NB4 (cell line): Measurements from ENCODE around the gene DENND4B.

Source experiments
- DNase-seq: peaks from one replicate; pipeline ENCODE4 v3.0.0; 2010; ENCODE audit warnings: low read depth
- H3K4me3 ChIP-seq: one replicate; pipeline ENCODE4 v1.5.1; 2011; ENCODE audit warnings: mild to moderate bottlenecking, low read depth, low read length, moderate library complexity
- MYC ChIP-seq: IDR thresholded peaks from 2 replicates; pipeline ENCODE4 v1.6.1; 2011; ENCODE audit warnings: low read depth, low read length
- POLR2A ChIP-seq: IDR thresholded peaks from 2 replicates; pipeline ENCODE4 v1.6.1; 2011; ENCODE audit warnings: mild to moderate bottlenecking; ENCODE audit not compliant: insufficient read length; ENCODE audit errors: extremely low read depth
- TF ChIP-seq, protein P1 (sequence below): IDR thresholded peaks from one replicate; pipeline ENCODE4 v1.5.1; 2012; ENCODE audit warnings: low read depth, low read length
- TF ChIP-seq, protein P2 (sequence below): IDR thresholded peaks from 2 replicates; pipeline ENCODE4 v1.6.1; 2011; ENCODE audit warnings: low read depth, low read length

Gene DENND4B, protein sequence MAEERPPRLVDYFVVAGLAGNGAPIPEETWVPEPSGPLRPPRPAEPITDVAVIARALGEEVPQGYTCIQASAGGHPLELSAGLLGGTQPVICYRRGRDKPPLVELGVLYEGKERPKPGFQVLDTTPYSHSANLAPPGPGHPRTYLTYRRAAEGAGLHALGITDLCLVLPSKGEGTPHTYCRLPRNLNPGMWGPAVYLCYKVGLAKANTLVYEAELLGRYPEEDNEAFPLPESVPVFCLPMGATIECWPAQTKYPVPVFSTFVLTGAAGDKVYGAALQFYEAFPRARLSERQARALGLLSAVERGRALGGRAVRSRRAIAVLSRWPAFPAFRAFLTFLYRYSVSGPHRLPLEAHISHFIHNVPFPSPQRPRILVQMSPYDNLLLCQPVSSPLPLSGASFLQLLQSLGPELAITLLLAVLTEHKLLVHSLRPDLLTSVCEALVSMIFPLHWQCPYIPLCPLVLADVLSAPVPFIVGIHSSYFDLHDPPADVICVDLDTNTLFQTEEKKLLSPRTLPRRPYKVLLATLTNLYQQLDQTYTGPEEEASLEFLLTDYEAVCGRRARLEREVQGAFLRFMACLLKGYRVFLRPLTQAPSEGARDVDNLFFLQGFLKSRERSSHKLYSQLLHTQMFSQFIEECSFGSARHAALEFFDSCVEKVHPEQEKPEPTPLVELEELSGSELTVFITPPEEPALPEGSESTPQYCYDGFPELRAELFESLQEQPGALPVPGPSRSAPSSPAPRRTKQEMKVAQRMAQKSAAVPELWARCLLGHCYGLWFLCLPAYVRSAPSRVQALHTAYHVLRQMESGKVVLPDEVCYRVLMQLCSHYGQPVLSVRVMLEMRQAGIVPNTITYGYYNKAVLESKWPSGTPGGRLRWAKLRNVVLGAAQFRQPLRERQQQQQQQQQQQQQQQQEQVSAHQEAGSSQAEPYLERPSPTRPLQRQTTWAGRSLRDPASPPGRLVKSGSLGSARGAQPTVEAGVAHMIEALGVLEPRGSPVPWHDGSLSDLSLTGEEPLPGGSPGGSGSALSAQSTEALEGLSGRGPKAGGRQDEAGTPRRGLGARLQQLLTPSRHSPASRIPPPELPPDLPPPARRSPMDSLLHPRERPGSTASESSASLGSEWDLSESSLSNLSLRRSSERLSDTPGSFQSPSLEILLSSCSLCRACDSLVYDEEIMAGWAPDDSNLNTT (N-terminal part only)

DNA sequence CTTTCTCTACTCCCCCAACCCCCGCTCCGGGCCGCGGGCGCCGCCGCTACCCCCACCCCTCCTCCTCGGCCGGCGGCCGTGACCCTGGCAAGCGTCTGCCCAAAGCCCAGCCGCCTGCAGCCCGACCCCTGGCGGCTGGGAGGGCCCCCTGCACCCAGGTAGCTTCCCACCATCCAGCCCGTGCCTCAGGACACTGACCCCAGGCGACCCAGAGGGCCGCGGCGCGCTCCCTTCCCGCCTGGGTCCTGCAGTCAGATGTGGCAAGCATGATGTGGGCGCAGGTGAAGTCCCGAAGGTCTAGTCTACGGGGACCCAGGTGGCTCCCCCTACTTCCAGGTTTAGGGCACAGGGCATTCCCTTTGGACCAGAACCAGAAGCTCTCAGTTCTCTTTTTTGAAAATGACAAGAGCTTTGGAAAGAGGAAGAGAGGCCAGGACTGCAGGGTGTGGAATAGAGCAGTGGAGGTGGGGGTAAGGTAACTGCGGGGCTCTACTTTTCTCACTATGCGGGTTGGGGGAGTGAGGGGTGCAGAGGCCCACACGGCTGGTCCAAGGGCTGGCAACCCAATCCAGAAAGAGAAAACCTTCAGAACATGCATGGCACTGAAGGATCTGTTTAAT is at the start of gene DENND4B:
DENND4B (minus strand) TSS at position 97 of the 620 bp plus-strand sequence. CDS start 2,344 bp downstream, outside the sequence.
- DNase-seq: peak; percentile 92
- TF ChIP-seq, protein P1, sequence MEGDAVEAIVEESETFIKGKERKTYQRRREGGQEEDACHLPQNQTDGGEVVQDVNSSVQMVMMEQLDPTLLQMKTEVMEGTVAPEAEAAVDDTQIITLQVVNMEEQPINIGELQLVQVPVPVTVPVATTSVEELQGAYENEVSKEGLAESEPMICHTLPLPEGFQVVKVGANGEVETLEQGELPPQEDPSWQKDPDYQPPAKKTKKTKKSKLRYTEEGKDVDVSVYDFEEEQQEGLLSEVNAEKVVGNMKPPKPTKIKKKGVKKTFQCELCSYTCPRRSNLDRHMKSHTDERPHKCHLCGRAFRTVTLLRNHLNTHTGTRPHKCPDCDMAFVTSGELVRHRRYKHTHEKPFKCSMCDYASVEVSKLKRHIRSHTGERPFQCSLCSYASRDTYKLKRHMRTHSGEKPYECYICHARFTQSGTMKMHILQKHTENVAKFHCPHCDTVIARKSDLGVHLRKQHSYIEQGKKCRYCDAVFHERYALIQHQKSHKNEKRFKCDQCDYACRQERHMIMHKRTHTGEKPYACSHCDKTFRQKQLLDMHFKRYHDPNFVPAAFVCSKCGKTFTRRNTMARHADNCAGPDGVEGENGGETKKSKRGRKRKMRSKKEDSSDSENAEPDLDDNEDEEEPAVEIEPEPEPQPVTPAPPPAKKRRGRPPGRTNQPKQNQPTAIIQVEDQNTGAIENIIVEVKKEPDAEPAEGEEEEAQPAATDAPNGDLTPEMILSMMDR: peak; percentile 77
- TF ChIP-seq MYC: peak; percentile 49
- TF ChIP-seq, protein P2, sequence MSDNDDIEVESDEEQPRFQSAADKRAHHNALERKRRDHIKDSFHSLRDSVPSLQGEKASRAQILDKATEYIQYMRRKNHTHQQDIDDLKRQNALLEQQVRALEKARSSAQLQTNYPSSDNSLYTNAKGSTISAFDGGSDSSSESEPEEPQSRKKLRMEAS: peak; percentile 31
- TF ChIP-seq POLR2A: peak; percentile 26
- peak within 1 kb of the TSS; percentile 82 for H3K4me3 ChIP-seq

DNA sequence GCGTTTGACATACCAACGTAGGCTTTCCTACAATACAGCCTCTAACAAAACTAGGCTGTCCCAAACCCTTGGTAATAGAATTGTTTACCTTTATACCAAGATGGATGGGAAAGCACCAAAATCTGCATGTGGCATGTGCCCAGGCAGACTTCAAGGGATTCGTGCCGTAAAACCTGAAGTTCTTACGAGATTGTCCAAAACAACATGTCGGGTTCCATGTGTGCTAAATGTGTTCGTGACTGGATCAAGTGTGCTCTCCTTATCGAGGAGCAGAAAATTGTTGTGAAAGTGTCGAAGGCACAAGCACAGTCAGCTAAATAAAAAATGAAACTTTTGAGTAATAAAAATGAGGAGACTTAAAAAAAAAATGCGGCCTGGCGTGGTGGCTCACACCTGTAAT is 49.1 kb upstream of the DENND4B start:
- H3K4me3 ChIP-seq: no peak overlapping the region
- DNase-seq: no peak
- no peak for TF ChIP-seq POLR2A
- TF ChIP-seq MYC: no peak
- TF ChIP-seq, protein P1: no peak
- TF ChIP-seq, protein P2: no peak

DNA sequence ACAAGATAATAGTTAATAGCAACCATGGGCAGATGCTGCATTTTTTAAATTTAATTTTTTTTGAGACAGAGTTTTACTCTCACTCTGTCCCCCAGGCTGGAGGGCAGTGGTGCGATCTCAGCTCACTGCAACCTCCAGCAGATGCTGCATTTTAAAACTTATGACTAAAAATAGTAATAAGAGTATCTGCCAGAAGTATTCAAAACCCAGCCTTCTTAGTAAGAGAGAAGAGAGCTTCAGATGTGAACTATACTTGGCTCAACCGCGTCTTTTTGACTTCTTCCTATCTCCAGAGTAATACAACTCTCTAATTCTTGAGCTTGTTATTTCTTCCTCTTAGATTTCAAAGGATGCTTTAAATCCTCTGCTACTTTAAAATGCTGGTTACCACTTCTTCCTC is 48.7 kb upstream of the DENND4B start:
- no peak for DNase-seq

DNA sequence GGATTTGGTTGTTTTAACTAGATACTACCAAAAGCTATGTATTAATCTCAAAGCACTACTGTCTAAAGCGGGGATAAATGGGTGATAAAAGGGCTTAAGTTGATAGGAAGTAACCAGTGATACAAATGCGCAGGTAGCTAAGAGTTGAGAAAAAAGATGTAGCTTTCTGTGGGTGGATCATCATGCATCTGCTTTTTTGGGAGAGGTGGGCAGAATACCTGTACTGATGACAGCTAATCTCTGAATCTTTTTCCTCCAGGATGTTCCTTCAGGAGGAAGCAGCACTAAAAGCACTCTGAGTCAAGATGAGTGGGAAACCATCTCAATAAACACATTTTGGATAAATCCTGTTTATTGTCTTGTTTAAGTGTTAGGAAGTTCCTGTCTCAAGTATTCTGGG is 45.3 kb upstream of the DENND4B start:
- no peak for DNase-seq
- TF ChIP-seq, protein P1: no peak
- no peak for TF ChIP-seq MYC
- TF ChIP-seq POLR2A: no peak
- TF ChIP-seq, protein P2: no peak
- H3K4me3 ChIP-seq: peak overlapping the region; percentile 97

More for the DNA sequence above, 48.7 kb upstream of the DENND4B start:
- H3K4me3 ChIP-seq: no peak overlapping the region
- TF ChIP-seq, protein P1: no peak
- no peak for TF ChIP-seq MYC
- TF ChIP-seq POLR2A: no peak
- TF ChIP-seq, protein P2: no peak

DNA sequence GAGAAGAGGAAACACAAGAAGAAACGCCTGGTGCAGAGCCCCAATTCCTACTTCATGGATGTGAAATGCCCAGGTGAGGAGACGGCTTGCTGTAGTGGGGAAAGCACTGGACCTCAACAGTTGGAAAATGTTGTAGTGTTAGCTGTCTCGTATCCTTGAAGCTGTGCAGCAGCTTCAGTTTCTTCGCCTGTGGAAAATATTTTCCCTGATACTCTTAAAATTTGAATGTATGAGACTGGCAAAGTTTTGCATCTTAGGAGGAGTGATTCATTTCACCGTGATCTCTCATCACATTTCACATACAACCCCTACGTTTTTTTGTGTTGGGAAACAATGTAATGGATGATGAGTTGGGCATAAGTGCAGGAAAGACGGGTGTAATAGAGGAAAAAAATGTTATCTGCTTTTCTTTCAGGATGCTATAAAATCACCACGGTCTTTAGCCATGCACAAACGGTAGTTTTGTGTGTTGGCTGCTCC is 44.7 kb upstream of the DENND4B start:
- TF ChIP-seq, protein P1: no peak
- TF ChIP-seq POLR2A (no peak), MYC (no peak)
- TF ChIP-seq, protein P2: no peak
- peak overlapping the region; percentile 97 for H3K4me3 ChIP-seq
- DNase-seq: no peak
